AG10803 (cell line): ENCODE results near the gene DHX34.

ENCODE experiments used
- DNase-seq: peaks from one replicate; pipeline ENCODE4 v3.0.0; 2010; ENCODE audit warnings: low read depth
- H3K4me3 ChIP-seq: 2 replicates; pipeline ENCODE4 v1.5.1; 2011; ENCODE audit warnings: mild to moderate bottlenecking, low read length, control low read depth
- TF ChIP-seq, protein P1 (sequence below): conservative IDR thresholded peaks from 2 replicates; pipeline ENCODE4 v1.5.1; 2011; ENCODE audit warnings: mild to moderate bottlenecking, low read length, control low read depth, inconsistent platforms

DHX34 gene

DNA sequence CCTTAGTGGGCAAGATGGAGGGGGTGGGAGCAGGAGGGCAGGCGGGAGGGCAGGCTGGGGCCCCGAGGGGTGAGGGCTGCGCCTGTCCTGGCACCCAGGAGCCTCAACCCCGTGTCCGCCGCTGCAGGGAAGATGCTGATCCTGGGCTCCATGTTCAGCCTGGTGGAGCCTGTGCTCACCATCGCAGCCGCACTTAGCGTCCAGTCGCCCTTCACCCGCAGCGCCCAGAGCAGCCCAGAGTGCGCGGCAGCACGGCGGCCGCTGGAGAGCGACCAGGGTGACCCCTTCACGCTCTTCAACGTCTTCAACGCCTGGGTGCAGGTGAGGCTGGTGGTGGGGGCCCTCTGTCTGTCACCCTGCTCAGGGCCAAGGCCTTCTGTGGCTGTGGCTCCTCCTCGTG is 23.5 kb downstream of the DHX34 start:
- DNase-seq, result no peak
- TF ChIP-seq, protein P1, sequence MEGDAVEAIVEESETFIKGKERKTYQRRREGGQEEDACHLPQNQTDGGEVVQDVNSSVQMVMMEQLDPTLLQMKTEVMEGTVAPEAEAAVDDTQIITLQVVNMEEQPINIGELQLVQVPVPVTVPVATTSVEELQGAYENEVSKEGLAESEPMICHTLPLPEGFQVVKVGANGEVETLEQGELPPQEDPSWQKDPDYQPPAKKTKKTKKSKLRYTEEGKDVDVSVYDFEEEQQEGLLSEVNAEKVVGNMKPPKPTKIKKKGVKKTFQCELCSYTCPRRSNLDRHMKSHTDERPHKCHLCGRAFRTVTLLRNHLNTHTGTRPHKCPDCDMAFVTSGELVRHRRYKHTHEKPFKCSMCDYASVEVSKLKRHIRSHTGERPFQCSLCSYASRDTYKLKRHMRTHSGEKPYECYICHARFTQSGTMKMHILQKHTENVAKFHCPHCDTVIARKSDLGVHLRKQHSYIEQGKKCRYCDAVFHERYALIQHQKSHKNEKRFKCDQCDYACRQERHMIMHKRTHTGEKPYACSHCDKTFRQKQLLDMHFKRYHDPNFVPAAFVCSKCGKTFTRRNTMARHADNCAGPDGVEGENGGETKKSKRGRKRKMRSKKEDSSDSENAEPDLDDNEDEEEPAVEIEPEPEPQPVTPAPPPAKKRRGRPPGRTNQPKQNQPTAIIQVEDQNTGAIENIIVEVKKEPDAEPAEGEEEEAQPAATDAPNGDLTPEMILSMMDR, result no peak

DNA sequence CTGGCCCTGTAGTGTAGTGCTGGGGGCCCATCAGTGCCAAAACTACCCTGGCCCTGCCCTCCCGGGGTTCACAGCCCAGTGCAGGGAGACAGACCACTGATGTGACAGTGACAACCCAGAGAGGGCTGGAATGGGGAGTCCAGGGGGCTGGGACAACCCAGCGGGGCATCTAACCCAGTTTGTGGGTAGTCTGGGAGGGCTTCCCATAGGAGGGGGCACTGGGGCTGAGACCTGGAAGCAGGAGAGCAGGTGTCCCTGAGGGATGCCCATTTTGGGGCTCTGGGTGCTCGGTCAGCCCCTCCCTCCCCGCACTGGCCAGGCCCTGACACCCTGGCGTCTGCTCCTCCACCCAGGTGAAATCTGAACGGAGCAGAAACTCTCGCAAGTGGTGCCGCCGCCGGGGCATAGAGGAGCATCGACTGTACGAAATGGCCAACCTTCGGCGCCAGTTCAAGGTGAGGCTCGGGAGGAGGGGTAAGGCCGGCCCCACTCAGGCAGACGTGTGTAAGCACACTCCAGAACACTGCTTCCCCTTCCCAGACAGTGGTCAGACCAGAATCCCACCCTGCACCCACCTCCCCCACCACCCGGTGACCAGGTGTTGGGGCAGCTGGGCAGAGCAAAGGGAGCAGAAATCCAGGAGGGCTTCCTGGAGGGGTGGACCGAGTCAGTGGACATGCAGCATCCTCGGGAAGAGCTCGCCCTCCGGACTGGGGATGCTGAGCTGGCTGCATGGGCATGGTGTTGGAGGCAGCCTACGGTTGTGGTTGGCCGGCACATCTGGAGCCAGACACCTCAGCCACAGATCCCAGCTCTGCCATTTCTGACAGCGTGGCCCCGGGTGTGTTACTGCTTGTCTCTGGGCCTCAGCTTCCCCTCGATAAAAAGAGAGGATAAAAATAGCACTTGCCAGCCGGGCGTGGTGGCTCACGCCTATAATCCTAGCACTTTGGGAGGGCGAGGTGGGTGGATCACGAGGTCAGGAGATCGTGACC is 24.4 kb downstream of the DHX34 start:
- no peak for DNase-seq
- TF ChIP-seq, protein P1, result no peak

More for the DNA sequence above, 23.5 kb downstream of the DHX34 start:
- no peak overlapping the region for H3K4me3 ChIP-seq

DNA sequence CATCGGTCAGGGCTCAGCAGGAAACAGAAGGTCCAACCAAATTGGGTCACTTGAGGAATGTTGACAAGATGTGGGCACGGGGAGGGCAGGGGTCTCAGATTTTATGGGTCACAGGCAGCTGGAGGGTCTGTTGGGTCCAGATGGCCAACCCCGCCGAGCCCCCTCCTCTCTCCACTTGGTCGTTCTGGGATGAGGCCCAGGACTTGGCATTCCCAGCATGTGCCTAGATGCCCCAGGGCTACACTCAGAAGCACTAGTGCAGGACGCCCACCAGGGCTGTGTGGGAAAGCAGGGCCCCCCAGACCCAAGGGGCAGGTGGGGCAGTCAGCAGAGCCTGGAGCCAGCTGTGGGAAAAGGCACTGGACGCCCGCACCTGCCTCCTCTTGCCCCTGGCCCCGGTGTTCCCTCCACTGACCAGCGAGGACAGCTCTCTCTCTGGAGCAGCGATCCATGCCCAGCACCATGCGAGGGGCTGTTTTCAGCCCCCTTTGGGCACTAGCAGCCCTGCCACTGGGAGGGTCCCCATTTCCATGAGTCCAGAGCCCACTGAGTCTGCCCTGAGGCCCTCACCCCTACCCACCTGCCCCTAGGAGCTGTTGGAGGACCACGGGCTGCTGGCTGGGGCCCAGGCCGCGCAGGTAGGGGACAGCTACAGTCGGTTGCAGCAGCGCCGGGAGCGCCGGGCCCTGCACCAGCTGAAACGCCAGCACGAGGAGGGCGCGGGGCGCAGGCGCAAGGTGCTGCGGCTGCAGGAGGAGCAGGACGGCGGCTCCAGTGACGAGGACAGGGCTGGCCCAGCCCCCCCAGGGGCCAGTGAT is 26.0 kb downstream of the DHX34 start:
- H3K4me3 ChIP-seq, result no peak overlapping the region
- TF ChIP-seq, protein P1, result no peak
- no peak for DNase-seq

More for the DNA sequence above, 24.4 kb downstream of the DHX34 start:
- no peak overlapping the region for H3K4me3 ChIP-seq

DNA sequence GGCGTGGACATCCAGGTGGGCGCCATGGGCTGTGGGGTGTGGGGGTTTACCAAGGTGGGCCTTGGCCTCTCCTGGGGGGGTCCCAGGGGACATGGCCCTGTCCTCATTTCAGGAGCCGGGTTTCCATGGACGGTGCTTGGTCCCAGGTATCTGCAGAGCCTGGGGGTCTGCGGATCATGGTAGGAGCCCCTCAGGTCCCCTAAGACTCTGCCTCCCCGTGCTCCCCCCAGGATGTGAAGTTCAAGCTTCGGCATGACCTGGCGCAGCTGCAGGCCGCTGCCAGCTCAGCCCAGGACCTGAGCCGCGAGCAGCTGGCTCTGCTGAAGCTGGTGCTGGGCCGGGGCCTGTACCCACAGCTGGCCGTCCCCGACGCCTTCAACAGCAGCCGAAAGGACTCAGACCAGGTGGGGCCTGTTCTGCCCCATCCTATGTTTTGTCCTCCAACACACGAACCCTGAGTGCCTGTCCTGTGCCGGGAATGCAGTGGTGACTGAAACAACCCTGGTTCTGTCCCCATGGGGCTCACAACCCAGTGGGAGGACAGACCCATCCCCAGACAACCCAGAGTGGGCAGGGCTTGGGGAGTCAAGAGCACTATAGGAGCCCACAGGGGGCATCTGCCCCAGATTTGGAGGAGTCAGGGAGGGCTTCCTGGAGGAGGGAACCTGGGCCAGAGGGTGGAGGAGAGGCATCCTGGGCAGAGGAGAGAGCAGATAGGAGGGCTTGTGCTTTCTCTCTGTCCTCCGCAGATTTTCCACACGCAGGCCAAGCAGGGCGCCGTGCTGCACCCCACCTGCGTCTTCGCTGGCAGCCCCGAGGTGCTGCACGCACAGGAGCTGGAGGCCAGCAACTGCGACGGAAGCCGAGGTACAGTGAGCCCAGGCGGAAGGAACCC is 26.8 kb downstream of the DHX34 start:
- no peak overlapping the region for H3K4me3 ChIP-seq
- no peak for DNase-seq
- TF ChIP-seq, protein P1, result no peak

DNA sequence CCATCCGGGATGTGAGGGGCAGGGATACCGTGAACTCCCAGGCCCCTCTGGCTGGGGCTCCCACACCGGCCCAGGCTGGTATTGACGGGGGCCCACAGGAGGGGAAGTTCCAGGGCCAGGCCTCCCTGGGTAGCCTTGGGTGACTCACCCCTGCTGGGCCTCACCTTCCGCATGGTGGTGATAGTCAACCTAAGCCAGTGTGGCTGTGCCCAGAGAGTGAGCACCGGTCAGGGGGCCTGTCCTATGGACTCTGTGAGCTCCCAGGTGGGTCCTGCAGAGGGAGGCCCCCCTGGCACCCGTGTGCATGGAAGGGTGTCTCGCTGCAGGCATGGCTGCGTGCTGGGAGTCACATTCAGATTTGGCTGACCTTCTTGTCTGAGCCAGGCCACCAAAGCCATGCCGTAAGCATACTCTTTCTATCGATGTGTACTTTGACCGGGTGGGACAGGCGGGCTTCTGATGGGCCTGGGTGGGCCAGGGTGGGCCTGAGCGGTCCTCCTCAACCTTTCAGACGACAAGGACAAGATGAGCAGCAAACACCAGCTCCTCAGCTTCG is 27.6 kb downstream of the DHX34 start:
- no peak overlapping the region for H3K4me3 ChIP-seq
- no peak for DNase-seq
- TF ChIP-seq, protein P1, result no peak

DNA sequence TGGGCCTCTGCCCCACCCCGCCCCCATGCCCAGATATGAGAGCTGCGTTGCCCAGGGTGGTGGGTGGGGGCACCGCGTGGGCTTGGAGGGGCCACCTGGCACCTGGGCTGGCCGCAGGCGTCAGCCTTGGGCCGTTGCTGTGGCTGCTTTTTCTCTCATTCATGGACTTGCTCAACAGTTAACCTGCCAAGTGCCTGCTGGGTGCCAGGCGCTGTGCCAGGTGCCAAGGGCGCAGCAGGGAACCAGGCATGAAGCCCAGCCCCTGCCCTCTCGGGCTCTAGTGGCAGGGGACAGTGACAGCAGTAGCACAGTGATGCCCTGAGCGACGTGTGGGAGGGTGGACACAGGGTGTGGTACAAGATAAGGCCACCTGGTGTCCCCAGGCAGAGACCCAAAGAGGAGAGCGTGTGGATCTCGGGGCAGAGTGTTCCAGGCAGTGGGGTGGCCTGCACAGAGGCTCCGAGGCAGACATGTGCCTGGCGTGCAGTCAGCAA is 28.1 kb downstream of the DHX34 start:
- DNase-seq, result no peak
- H3K4me3 ChIP-seq, result no peak overlapping the region
- TF ChIP-seq, protein P1, result no peak
